Measurements from ENCODE around the gene SPOCK3.

- no peak for TF ChIP-seq POLR2A (IDR thresholded peaks at IDR 0.05; ENCODE audit: low read length)
- no peak for TF ChIP-seq GATA1 (IDR thresholded peaks at IDR 0.05; ENCODE audit: low read depth, low read length)
These were observed 133.3 kb downstream of the SPOCK3 start for GRCh38 chr4:167101035-167101434.
